Mesothelial cell of epicardium (in vitro differentiated cells): ENCODE results near the gene RARG. TPM values are rescaled to one million over a fixed set of nuclear protein-coding genes. Genes with fewer than 3 reads are reported as not detected.

ENCODE experiments used
- DNase-seq, 2 experiments: peaks; one replicate each; pipeline ENCODE4 v3.0.0; 2021; ENCODE audit warnings: low spot score in 2 of 2; ENCODE audit not compliant: unreplicated experiment in 2 of 2
- H3K27ac Mint-ChIP-seq: 2 replicates; pipeline ENCODE4 v1.8.0; 2021; ENCODE audit warnings: mixed read lengths
- H3K27me3 Mint-ChIP-seq: 2 replicates; pipeline ENCODE4 v1.8.0; 2021; ENCODE audit warnings: low read depth, mixed read lengths
- H3K36me3 Mint-ChIP-seq: 2 replicates; pipeline ENCODE4 v1.8.0; 2021; ENCODE audit warnings: mixed read lengths
- H3K4me1 Mint-ChIP-seq: 2 replicates; pipeline ENCODE4 v1.8.0; 2021; ENCODE audit warnings: mixed read lengths
- H3K4me3 Mint-ChIP-seq: 2 replicates; pipeline ENCODE4 v1.8.0; 2021; ENCODE audit warnings: mild to moderate bottlenecking, moderate library complexity, mixed read lengths
- H3K9me3 Mint-ChIP-seq: 2 replicates; pipeline ENCODE4 v1.8.0; 2021; ENCODE audit warnings: mixed read lengths
- total RNA-seq: library from RNA; stranded (reverse); gene quantifications from 3 replicates; pipeline ENCODE4 v1.2.1, GENCODE V29; 2021
- TF ChIP-seq, protein P1 (sequence below): fragments of 200-600 bp; sonication (generic); IDR thresholded peaks from one replicate; pipeline ENCODE4 v1.5.0; 2021; ENCODE audit warnings: antibody characterized with exemption; ENCODE audit not compliant: unreplicated experiment

RARG gene
- total RNA-seq, 1 donor from 2014 or later, result 72.2 TPM

DNA sequence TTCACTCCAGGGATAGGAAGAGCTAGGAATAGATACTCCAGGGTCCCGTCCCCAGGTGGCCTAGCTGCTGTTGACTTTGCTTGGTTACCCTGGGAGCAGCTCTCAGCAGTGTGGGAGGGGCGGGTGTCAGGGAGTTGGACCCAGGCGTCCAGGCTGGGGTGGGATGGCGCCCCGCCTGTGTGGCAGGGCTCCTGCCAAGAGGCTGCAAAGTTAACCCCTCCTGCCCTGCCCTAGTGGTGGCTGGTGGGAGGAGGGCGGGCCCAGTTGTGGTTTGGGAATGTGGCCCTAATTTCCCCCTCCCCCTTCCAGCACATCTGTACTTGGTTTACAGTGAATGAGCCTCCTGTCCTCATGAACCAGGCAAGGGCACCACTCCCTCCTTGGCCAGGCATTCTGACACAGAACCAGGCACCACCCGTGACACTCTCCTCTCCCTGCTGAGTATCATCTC is 1.7 kb upstream of the RARG start:
- peaks cover 63% of the 10 kb centered on the region for H3K4me1 Mint-ChIP-seq
- peak overlapping the region; percentile 88 for H3K27ac Mint-ChIP-seq

DNA sequence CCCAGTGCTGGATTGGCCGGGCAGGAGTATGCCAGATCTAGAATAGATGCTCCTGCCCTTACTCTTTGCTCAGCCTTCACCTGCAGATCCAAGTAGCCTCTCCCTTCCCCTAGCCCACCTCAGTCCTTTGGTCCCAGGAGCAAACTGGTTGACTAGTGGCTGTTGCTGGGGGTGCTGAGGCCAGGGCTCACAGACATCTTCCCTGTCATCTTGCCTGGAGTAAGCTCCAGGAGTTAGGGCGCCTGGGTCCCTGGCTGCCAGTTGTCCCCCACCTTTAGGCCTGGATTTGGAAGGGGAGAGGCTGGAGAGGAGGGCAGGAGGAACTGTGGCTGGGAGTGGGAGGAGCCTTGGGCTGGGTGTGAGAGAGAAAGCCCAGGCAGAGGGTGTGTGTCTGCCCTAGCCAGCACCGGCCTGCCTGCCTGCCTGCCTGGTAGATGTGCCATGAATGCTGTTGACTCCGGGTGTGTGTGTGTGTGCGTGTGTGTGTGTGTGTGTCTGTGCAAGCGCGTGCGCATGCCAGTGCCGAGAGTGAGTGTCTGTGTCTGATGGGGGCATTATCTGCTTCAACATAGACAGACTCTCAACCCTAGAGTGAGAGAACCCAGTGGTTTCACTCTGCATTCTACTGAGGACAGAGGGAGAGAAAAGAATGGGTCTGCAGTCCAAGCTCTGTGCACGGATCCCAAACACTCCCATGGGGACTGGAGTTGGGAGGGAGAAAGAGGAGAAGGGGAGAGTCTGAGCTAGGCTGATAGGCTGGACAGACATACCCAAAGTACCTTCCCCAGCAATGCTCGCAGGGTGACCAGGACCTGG is 845 bp upstream of the RARG start:
- DNase-seq, result no peak
- H3K27me3 Mint-ChIP-seq, result no peaks in the 10 kb centered on the region
- peak overlapping the region; percentile 80 for H3K4me3 Mint-ChIP-seq
- no peaks in the 10 kb centered on the region for H3K9me3 Mint-ChIP-seq
- H3K36me3 Mint-ChIP-seq, result peaks cover 4% of the 10 kb centered on the region
- peaks cover 63% of the 10 kb centered on the region for H3K4me1 Mint-ChIP-seq
- peak overlapping the region; percentile 88 for H3K27ac Mint-ChIP-seq
- TF ChIP-seq, protein P1, sequence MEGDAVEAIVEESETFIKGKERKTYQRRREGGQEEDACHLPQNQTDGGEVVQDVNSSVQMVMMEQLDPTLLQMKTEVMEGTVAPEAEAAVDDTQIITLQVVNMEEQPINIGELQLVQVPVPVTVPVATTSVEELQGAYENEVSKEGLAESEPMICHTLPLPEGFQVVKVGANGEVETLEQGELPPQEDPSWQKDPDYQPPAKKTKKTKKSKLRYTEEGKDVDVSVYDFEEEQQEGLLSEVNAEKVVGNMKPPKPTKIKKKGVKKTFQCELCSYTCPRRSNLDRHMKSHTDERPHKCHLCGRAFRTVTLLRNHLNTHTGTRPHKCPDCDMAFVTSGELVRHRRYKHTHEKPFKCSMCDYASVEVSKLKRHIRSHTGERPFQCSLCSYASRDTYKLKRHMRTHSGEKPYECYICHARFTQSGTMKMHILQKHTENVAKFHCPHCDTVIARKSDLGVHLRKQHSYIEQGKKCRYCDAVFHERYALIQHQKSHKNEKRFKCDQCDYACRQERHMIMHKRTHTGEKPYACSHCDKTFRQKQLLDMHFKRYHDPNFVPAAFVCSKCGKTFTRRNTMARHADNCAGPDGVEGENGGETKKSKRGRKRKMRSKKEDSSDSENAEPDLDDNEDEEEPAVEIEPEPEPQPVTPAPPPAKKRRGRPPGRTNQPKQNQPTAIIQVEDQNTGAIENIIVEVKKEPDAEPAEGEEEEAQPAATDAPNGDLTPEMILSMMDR, result no peak

More for the DNA sequence above, 1.7 kb upstream of the RARG start:
- H3K27me3 Mint-ChIP-seq, result no peaks in the 10 kb centered on the region
- no peaks in the 10 kb centered on the region for H3K36me3 Mint-ChIP-seq
- TF ChIP-seq, protein P1, result no peak
- peak overlapping the region; percentile 37 for H3K4me3 Mint-ChIP-seq
- no peak for DNase-seq
- H3K9me3 Mint-ChIP-seq, result no peaks in the 10 kb centered on the region

DNA sequence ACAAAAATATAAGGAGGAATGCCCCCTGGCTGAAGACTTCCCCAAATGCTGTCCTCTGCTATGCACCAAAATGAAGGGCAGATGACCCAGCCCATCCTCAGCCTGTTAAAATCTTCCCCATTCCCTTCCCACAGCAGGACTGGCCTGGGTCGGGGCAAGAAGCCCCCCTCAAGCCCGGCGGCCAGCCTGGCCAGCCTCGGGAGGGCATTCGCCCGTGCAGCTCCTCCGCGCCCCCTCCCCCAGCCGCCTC is 413 bp downstream of the RARG start:
- peaks cover 66% of the 10 kb centered on the region for H3K4me1 Mint-ChIP-seq
- DNase-seq, result no peak
- H3K9me3 Mint-ChIP-seq, result no peaks in the 10 kb centered on the region
- peak overlapping the region; percentile 87 for H3K27ac Mint-ChIP-seq
- peaks cover 9% of the 10 kb centered on the region for H3K36me3 Mint-ChIP-seq
- H3K4me3 Mint-ChIP-seq, result peak overlapping the region; percentile 77
- TF ChIP-seq, protein P1, result no peak
- no peaks in the 10 kb centered on the region for H3K27me3 Mint-ChIP-seq

DNA sequence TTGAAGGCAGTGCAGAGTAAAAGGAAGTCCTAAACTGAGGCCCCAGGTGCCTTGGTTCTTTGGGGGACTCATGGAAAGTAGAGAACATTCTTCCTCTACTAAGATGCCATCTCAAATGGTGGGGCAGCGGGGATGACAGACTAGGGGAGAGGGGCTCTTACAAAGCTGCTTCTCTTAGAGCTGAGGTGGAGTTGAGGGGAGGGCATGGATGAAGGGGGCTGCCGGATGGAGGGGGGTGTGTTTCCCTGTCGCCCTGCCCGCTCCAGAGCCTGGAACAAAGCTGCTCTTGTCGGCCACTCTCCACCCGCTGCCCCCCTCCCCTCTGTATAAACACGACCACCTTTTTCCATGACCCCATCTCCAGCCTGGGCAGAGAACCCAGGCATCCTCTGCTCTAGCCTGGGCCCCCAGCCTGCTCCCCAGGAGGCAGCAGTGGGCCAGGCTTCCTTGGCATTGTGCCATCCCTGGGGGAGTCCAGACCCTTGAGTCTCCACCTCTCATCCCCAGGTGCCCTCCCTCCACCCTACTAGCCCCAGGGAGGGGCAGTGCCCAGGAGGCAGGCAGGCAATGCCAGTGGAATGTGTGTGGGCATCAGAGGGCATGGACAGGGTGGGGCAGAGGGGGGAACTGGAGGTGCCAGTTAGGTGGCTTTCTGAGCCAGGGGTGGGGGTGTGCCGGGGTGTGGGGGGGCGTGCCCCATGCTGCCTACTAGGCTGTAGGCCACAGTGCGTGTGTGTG is 1.7 kb downstream of the RARG start:
- no peak for DNase-seq
- TF ChIP-seq, protein P1, result no peak
- Mint-ChIP-seq H3K4me1 (peaks cover 61% of the 10 kb centered on the region), H3K9me3 (no peaks in the 10 kb centered on the region), H3K4me3 (peak overlapping the region; percentile 43), H3K27me3 (no peaks in the 10 kb centered on the region), H3K27ac (peak overlapping the region; percentile 73), H3K36me3 (peaks cover 9% of the 10 kb centered on the region)

DNA sequence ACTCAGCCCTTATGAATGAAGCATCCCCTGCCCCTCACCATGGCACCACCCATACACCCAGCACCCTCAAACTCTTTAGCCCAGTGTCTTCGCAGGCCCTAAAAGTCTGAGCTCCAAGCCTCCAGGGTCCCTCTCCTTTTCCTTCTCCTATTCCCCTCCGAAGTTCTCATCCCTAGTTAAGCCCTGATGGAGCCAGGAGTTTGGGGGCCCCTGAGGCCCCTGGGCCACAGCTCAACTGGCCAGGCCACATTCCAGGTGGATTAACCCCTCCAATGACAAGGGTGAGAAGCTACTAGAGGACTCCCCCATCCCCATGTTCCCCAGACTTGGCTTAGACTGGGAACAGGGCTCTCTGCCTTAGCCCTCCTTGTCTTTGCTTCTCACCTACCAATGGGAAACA is 2.6 kb downstream of the RARG start:
- no peaks in the 10 kb centered on the region for H3K27me3 Mint-ChIP-seq
- DNase-seq, result no peak
- H3K9me3 Mint-ChIP-seq, result no peaks in the 10 kb centered on the region
- H3K4me3 Mint-ChIP-seq, result peak overlapping the region; percentile 43
- TF ChIP-seq, protein P1, result no peak
- H3K27ac Mint-ChIP-seq, result peak overlapping the region; percentile 73
- peaks cover 9% of the 10 kb centered on the region for H3K36me3 Mint-ChIP-seq
- H3K4me1 Mint-ChIP-seq, result peaks cover 64% of the 10 kb centered on the region
